ENCODE results near the gene CAPN12. TPM values are rescaled to one million over a fixed set of nuclear protein-coding genes. Genes with fewer than 3 reads are reported as not detected.

CAPN12 gene
- total and polyA plus RNA-seq, 2 of the 8 experiments (the other 6 are each of a cell fraction or from before 2014, with no cell fraction given): 8.8 to 20.0 TPM

- H4K91ac ChIP-seq (replicated peaks; ENCODE audit: insufficient read length, low read length): no peak overlapping the region
- no peak for DNase-seq (ENCODE audit: low read depth in 1 of 2, low spot score in 2 of 2)
- H2BK5ac ChIP-seq (ENCODE audit: low read depth, low read length): no peak overlapping the region
- FAIRE-seq: no peak
- H3K79me2 ChIP-seq (ENCODE audit: control insufficient read depth in 1 of 2, insufficient read depth in 2 of 2, low read length in 2 of 2): no peaks in the 10 kb centered on the region
- no peak overlapping the region for H3K9ac ChIP-seq (replicated peaks in 1 of 4; ENCODE audit: extremely low read depth in 1 of 4, low read depth in 3 of 4, low read length in 3 of 4)
- H3K18ac ChIP-seq (ENCODE audit: extremely low read depth, low read length): no peak overlapping the region
- no peak overlapping the region for H3K14ac ChIP-seq (ENCODE audit: insufficient read length)
- H3K23ac ChIP-seq (ENCODE audit: insufficient read length): no peak overlapping the region
- H3K27ac ChIP-seq (ENCODE audit: low read depth, low read length): no peak overlapping the region
- no peak overlapping the region for H4K8ac ChIP-seq (ENCODE audit: extremely low read depth, insufficient read depth, low read length)
- H3K4me1 ChIP-seq (replicated peaks in 1 of 4; ENCODE audit: control insufficient read depth in 3 of 4, insufficient read depth in 4 of 4, low read length in 3 of 4): no peaks in the 10 kb centered on the region
- no peaks in the 10 kb centered on the region for H3K27me3 ChIP-seq (replicated peaks in 1 of 4; ENCODE audit: control insufficient read depth in 3 of 4, extremely low read depth in 1 of 4, insufficient read depth in 3 of 4, low read length in 3 of 4)
- no peak overlapping the region for H2BK120ac ChIP-seq (replicated peaks; ENCODE audit: low read depth, low read length)
- no peak overlapping the region for H3K4me2 ChIP-seq (ENCODE audit: insufficient read depth in 1 of 2, low read depth in 2 of 2, low read length in 2 of 2)
- no peaks in the 10 kb centered on the region for H3K9me3 ChIP-seq (ENCODE audit: insufficient read depth in 2 of 2, low read depth in 1 of 2, low read length in 1 of 2)
- no peak overlapping the region for H2AK5ac ChIP-seq (ENCODE audit: low read depth, low read length)
- H4K20me1 ChIP-seq (replicated peaks in 1 of 2; ENCODE audit: control insufficient read depth in 1 of 2, insufficient read depth in 2 of 2, low read length in 2 of 2): no peaks in the 10 kb centered on the region
- H3K23me2 ChIP-seq (ENCODE audit: low read depth, low read length): no peaks in the 10 kb centered on the region
- WGBS, 2 experiments (ENCODE audit: extremely low coverage in 1 of 2, insufficient coverage in 1 of 2, insufficient read length in 1 of 2, insufficient replicate concordance in 2 of 2, low coverage in 1 of 2, low lambda C conversion rate in 2 of 2, missing lambda C conversion rate in 1 of 2): 93% methylated on average over 10 of the region's 10 CpGs; no CpG with 5 or more reads in 1 of the 2 experiments
- H2BK15ac ChIP-seq (ENCODE audit: low read length): no peak overlapping the region
- H4K5ac ChIP-seq (ENCODE audit: insufficient read length, low read depth, low read length): no peak overlapping the region
- no peaks in the 10 kb centered on the region for H3K79me1 ChIP-seq (ENCODE audit: low read depth, low read length)
- TF ChIP-seq TAF1 (IDR thresholded peaks at IDR 0.05; ENCODE audit: low read depth, low read length): no peak
- TF ChIP-seq NRF1 (IDR thresholded peaks at IDR 0.05; ENCODE audit: low read depth, low read length): no peak
- no peak for TF ChIP-seq CTCF (IDR thresholded peaks at IDR 0.05; ENCODE audit: control extremely low read depth in 1 of 3, insufficient read depth in 1 of 3, low read depth in 1 of 3, low read length in 3 of 3)
- TF ChIP-seq E2F6 (IDR thresholded peaks at IDR 0.05): no peak
- no peak for TF ChIP-seq CHD1 (IDR thresholded peaks at IDR 0.05; ENCODE audit: low read depth, low read length)
- CTCF ChIA-PET (ENCODE audit: partially characterized antibody): no interaction called here
- H3K36me3 ChIP-seq (ENCODE audit: control insufficient read depth in 2 of 4, insufficient read depth in 4 of 4, low read length in 3 of 4): no peaks in the 10 kb centered on the region
- no peak overlapping the region for H2AFZ ChIP-seq (ENCODE audit: low read length)
- no peak overlapping the region for H2BK12ac ChIP-seq (ENCODE audit: low read depth, low read length)
- H3K4ac ChIP-seq (replicated peaks; ENCODE audit: insufficient read length, low read depth, low read length): no peak overlapping the region
- no peak overlapping the region for H3K56ac ChIP-seq (replicated peaks; ENCODE audit: insufficient read length, low read depth, low read length)
- no peak overlapping the region for H3K4me3 ChIP-seq (ENCODE audit: extremely low read depth in 1 of 4, insufficient read depth in 2 of 4, low read depth in 3 of 4, low read length in 4 of 4)
- POLR2A ChIA-PET (ENCODE audit: partially characterized antibody): interaction anchor here (1.5 kb wide), 1 partner anchor 10 kb away, joined by 7 read pairs; no protein-coding TSS in a partner anchor
- H2BK20ac ChIP-seq (ENCODE audit: low read length): no peak overlapping the region
Observed at GRCh38 chr19:38766276-38767047, 22.2 kb upstream of the CAPN12 start.
